ENCODE measurements around the gene PAOX. TPM values are rescaled to one million over a fixed set of nuclear protein-coding genes. Genes with fewer than 3 reads are reported as not detected.
"Not testable (repeated sequence)": the region's sequence is repeated elsewhere in the genome, so short reads cannot be mapped to it uniquely, and the experiment has no call there.

PAOX gene
- total RNA-seq, 1 donor from 2014 or later = 7.7 TPM

DNA sequence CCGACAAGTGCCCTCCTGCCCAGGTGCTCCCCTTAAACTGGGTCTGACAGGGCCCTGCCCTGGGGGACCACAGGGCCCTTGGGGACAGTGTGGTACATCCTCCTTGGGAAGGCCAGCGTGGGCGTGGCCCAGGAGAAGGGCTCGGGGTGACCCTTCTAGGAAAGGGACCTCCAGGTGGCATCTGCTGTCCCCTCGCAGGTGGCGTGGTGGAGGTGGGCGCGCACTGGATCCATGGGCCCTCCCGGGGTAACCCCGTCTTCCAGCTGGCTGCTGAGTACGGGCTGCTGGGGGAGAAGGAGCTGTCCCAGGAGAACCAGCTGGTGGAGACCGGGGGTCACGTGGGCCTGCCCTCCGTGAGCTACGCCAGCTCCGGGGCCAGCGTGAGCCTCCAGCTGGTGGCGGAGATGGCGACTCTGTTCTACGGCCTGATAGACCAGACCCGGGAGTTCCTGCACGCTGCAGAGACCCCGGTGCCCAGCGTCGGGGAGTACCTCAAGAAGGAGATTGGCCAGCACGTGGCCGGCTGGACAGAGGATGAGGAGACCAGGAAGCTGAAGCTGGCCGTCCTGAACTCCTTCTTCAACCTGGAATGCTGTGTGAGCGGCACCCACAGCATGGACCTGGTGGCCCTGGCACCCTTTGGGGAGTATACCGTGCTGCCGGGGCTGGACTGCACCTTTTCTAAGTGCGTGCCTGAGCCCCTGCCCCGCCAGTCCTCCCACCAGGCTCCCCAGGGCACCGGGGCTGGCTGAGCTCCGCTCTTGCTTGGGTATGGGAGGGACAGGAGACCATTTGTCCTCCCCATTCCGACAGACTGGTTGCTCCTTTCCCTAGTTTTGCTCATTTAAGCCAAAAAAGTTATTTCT, 972 bp downstream of the PAOX start:
- DNase-seq (ENCODE audit: low spot score in 2 of 2) = peak in 1 of 2 donors; percentile 64
- FAIRE-seq = no peak

- FAIRE-seq (no peak), DNase-seq (ENCODE audit: low spot score in 2 of 2) (no peak)
These were observed 2.0 kb downstream of the PAOX start for GRCh38 chr10:133381036-133381435.

DNA sequence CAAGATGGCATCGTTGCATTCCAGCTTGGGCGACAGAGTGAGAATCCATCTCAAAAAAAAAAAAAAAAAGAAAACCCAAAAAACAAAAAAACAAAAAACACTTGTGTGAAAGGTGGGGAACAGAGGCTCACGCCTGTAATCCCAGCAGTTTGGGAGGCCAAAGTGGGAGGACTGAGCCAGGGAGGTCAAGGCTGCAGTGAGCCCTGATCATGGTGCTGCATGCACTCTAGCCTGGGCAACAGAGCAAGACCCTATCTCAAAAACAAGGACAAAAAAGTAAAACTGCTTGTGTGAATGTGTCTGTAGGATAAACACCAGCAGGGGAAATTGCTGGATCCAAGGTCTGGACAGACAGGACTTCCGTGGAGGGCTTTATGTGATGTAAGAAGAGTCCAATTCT, 4.5 kb downstream of the PAOX start:
- no peak for DNase-seq (ENCODE audit: low spot score in 2 of 2)
- no peak for FAIRE-seq

DNA sequence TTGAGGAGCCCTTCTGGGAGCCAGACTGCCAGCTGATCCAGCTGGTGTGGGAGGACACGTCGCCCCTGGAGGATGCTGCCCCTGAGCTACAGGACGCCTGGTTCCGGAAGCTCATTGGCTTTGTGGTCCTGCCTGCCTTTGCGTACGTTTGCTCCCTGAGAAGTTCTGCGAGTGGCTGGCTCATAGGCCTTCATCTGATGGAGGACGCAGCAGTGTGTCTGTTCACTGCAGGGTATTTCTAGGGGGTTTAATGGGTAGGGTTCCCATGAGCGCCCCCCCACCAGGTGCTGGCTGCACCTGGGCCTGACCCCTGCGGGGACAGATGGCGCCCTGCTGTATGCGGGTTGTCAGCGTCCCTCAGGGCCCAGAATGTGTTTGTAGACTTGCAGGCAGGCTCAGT, 5.0 kb downstream of the PAOX start:
- no peak for DNase-seq (ENCODE audit: low spot score in 2 of 2)
- no peak for FAIRE-seq

- no peak for FAIRE-seq
- DNase-seq (ENCODE audit: low spot score in 2 of 2) = no peak
These were observed 6.2 kb downstream of the PAOX start for GRCh38 chr10:133385214-133385613.

- not testable (repeated sequence) for FAIRE-seq
These were observed 7.9 kb downstream of the PAOX start for GRCh38 chr10:133386951-133387350.

GRCh38 chr10:133388236-133388972, 9.3 kb downstream of the PAOX start:
- DNase-seq (ENCODE audit: low spot score in 2 of 2) = no peak

More at GRCh38 chr10:133386951-133387350, 7.9 kb downstream of the PAOX start:
- not testable (repeated sequence) for DNase-seq (ENCODE audit: low spot score in 2 of 2)

DNA sequence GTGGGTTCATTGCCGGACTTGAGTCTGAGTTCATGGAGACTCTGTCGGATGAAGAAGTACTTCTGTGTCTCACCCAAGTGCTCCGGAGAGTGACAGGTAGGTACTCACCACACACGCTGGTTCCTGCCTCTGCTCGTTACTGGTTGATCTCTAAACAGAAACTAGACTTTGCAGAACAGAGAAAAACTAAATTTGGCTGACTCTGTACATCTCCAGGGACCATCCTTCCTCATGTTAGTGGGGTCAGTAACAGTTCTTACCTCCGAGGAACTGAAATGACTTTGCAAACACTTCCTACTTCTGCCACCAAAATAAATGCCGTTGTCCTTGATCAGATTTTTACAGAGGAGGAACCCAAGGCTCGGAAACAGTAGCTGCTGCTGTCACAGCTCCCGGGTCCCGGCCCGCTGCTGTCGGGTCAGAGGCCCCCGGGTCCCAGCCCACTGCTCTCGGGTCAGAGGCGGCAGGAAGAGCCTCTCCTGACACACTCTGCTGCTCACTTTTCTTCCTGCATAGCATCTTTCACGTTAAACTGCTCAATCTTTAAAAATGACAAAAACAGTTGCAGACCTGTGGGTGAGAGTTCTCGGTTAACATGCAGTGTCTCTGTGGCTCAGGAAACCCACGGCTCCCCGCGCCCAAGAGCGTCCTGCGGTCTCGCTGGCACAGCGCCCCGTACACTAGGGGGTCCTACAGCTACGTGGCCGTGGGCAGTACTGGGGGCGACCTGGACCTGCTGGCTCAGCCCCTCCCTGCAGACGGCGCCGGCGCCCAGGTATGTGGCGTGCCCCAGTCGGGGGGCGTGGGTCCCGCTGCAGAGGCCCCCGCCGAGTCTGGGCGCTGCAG, 10.1 kb downstream of the PAOX start:
- DNase-seq (ENCODE audit: low spot score in 2 of 2) (no peak), FAIRE-seq (no peak)

More at GRCh38 chr10:133388236-133388972, 9.3 kb downstream of the PAOX start:
- FAIRE-seq = no peak

GRCh38 chr10:133390597-133391248, 11.7 kb downstream of the PAOX start:
- no peak for FAIRE-seq
- DNase-seq (ENCODE audit: low spot score in 2 of 2) = no peak

DNA sequence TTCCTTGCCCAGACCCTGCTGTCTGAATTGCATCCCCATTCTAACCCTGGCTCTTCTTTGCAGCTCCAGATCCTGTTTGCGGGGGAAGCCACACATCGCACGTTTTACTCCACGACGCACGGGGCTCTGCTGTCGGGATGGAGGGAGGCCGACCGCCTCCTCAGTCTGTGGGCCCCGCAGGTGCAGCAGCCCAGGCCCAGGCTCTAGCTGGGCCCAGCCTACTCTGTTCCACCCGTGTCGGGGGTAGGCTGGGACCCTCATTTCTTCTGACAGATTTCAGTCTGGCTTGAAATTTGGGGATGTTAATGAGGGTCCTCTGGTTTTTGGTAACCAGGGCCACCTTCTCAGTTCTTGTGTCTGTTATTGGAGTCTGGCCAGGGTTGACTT, 12.2 kb downstream of the PAOX start:
- no peak for DNase-seq (ENCODE audit: low spot score in 2 of 2)
- no peak for FAIRE-seq

GRCh38 chr10:133391761-133392518, 12.9 kb downstream of the PAOX start:
- FAIRE-seq = no peak
- DNase-seq (ENCODE audit: low spot score in 2 of 2) = no peak

GRCh38 chr10:133393401-133394063, 14.5 kb downstream of the PAOX start:
- no peak for FAIRE-seq
- no peak for DNase-seq (ENCODE audit: low spot score in 2 of 2)

DNA sequence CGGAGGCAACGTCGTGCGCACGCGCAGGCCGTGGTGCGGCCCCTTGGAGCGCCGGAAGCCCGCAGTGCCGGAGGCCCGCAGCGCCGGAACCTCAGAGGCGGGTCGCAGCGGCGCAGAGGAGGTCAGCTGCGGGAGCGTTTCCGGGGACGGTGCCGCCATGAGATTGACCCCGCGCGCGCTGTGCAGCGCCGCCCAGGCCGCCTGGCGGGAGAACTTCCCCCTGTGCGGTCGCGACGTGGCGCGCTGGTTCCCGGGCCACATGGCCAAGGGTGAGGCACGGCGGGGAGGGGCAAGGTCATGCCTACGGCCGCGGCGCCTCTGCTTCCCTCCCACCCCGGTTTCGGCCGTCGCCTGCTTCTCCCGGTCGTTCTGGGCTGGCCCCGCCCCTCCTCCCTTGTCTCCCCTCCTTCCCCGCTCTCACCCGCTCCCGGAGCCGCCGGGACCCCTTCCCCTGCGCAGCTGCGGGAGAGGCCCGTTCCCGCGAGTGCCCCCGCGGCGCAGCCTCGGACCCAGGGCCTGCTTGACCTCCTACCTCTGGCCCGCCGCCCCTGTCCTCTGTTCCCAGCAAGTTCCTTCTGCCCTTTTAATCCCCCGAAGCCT, 15.1 kb downstream of the PAOX start, which contains the start of gene MTG1:
Gene MTG1, plus strand, starts transcription at position 94 of the 600 bp plus-strand sequence. Its CDS starts 64 bp downstream, at position 158.
- FAIRE-seq = no peak
- DNase-seq (ENCODE audit: low spot score in 2 of 2) = peak; percentile 99

GRCh38 chr10:133394801-133395221, 15.7 kb downstream of the PAOX start:
- FAIRE-seq (no peak), DNase-seq (ENCODE audit: low spot score in 2 of 2) (no peak)

DNA sequence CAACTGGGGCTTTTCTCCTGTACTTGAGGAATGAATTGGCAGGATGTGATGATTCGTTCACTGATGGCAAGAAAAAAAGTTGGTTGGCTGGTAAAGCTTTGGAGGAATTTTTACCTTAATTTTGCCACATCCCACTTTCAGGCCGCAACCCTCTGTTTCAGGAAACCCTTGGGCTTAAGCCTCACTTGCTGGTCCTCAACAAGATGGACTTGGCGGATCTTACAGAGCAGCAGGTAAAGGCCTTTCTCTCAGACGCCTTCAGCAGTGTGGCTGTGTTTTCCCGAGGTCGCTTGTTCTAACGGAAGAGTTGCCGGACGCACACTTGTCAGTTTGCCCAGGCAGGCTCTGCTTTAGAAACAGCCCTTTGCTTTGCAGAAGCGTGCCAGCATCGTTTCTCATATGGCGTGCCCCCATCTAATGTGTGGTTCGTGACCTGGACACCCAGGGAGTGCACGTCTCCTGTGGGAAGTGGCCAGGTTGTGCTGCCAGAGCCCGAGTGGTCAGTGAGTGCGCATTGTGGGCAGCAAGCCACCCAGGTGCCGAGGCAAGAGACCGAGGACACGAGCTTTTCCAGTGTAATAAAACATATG, 17.1 kb downstream of the PAOX start:
- no peak for DNase-seq (ENCODE audit: low spot score in 2 of 2)
- no peak for FAIRE-seq

- DNase-seq (ENCODE audit: low spot score in 2 of 2) = no peak
- FAIRE-seq = no peak
These were observed 18.9 kb downstream of the PAOX start for GRCh38 chr10:133397938-133398337.

DNA sequence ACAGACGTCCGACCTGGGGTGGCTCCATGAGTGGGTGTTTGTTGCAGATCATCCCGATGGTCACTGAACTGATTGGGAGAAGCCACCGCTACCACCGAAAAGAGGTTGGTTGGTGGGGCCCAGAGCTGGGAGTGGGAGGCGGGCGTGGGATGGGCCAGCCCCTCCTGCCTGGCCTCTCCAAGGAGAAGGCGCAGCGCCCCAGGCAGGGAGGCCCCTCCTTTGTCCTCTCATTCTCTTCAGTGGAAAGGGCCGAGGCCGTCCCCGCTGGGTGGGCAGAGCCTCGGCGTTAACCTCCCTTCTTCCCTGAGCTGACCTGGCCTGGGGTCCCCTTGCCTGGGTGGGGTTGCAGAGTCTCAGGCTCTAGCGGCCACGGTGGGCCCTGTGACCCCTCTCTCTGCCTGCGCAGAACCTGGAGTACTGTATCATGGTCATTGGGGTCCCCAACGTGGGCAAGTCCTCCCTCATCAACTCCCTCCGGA, 20.1 kb downstream of the PAOX start:
- FAIRE-seq (no peak), DNase-seq (ENCODE audit: low spot score in 2 of 2) (no peak)
